Left lung (tissue), 10 donors: ENCODE results near the gene MAML2. TPM values are rescaled to one million over a fixed set of nuclear protein-coding genes. Genes with fewer than 3 reads are reported as not detected.

Experiments
- ATAC-seq: fragments of 200-7000 bp; cut with Tn5 transposase; one replicate; pipeline ENCODE4 v1.9.1; 2020; ENCODE audit warnings: moderate library complexity
- DNase-seq, 4 donors: peaks; one replicate each; pipeline ENCODE4 v3.0.0-alpha.2; 2013 to 2020
- H3K27ac ChIP-seq, 2 donors: fragments of 200-600 bp; sonication (generic) in 1 of 2; one replicate each; pipeline versions ENCODE4 v1.5.0 to v1.8.0; 2020 to 2021
- H3K27me3 ChIP-seq, 2 donors: fragments of 200-600 bp; sonication (generic) in 1 of 2; one replicate each; pipeline versions ENCODE4 v1.5.0 to v1.8.0; 2020 to 2021
- H3K36me3 ChIP-seq, 2 donors: fragments of 200-600 bp; sonication (generic) in 1 of 2; one replicate each; pipeline versions ENCODE4 v1.5.0 to v1.8.0; 2020 to 2021
- H3K4me1 ChIP-seq, 2 donors: fragments of 200-600 bp; one replicate each; pipeline ENCODE4 v1.8.0; 2021
- H3K4me3 ChIP-seq, 2 donors: fragments of 200-600 bp; sonication (generic) in 1 of 2; one replicate each; pipeline versions ENCODE4 v1.5.0 to v1.8.0; 2020 to 2021; ENCODE audit warnings: mild to moderate bottlenecking in 1 of 2
- H3K9me3 ChIP-seq, 2 donors: fragments of 200-600 bp; sonication (generic) in 1 of 2; one replicate each; pipeline versions ENCODE4 v1.5.0 to v1.8.0; 2020 to 2021
- CTCF ChIP-seq, 2 donors: fragments of 200-600 bp; sonication (generic) in 1 of 2; IDR thresholded peaks; one replicate each; pipeline versions ENCODE4 v1.5.0 to v1.8.0; 2021; ENCODE audit warnings: antibody characterized with exemption in 2 of 2
- intact Hi-C, 2 donors: fragments of 100-400 bp; cut with DNase I; formaldehyde crosslinking; loops; one replicate each; pipeline versions ENCODE4 v1.11.2 to v1.14.2; 2022
- polyA plus RNA-seq, 6 donors: library from polyadenylated mRNA; unstranded; fragments of 120-200 nt; gene quantifications; one replicate each; pipeline ENCODE4 v1.2.1, GENCODE V29; 2013; ENCODE audit not compliant: insufficient read length in 6 of 6
- total RNA-seq, 2 donors: library from RNA; stranded (reverse); fragmentation: NEBNext Ultra II Directional; extraction: Animal tissue kit (Norgen Biotek cat#: 25700); gene quantifications; one replicate each; pipeline ENCODE4 v1.2.1, GENCODE V29; 2021
- donor health status: DM: no; HTN: yes; CAD: no.
- donor health status: DM: no; HTN: no; CAD: no.

MAML2 gene
- total and polyA plus RNA-seq, 8 donors: 18.7 to 44.0 (median 36.6) TPM

- intact Hi-C loops: no loop called here
- Histone ChIP-seq H3K27ac (no peak overlapping the region), H3K36me3 (no peaks in the 10 kb centered on the region), H3K4me3 (no peak overlapping the region), H3K9me3 (no peaks in the 10 kb centered on the region), H3K27me3 (no peaks in the 10 kb centered on the region), H3K4me1 (peaks cover 0 to 6% of the 10 kb centered on the region in 2 donors)
- DNase-seq (no peak), ATAC-seq (no peak)
- TF ChIP-seq CTCF (IDR thresholded peaks at IDR 0.05): no peak
Measured at GRCh38 chr11:96116376-96116775, 226.6 kb downstream of the MAML2 start.

GRCh38 chr11:96114178-96115064 is 228.6 kb downstream of the MAML2 start:
- Histone ChIP-seq H3K4me1 (peaks cover 0 to 6% of the 10 kb centered on the region in 2 donors), H3K4me3 (no peak overlapping the region), H3K27me3 (no peaks in the 10 kb centered on the region), H3K36me3 (no peaks in the 10 kb centered on the region), H3K9me3 (no peaks in the 10 kb centered on the region), H3K27ac (peak overlapping the region in 1 of 2 donors; percentile 74)
- intact Hi-C loops: no loop called here
- ATAC-seq: no peak
- no peak for TF ChIP-seq CTCF (IDR thresholded peaks at IDR 0.05)
- no peak for DNase-seq

GRCh38 chr11:96113193-96113681 is 229.8 kb downstream of the MAML2 start:
- ATAC-seq (peak; percentile 52), DNase-seq (peak in 1 of 4 donors; percentile 71)
- H3K4me3 ChIP-seq: no peak overlapping the region
- intact Hi-C loops: no loop called here
- no peak for TF ChIP-seq CTCF (IDR thresholded peaks at IDR 0.05)
- peaks cover 0 to 6% of the 10 kb centered on the region in 2 donors for H3K4me1 ChIP-seq
- peak overlapping the region; percentile 51 to 74 for H3K27ac ChIP-seq
- H3K36me3 ChIP-seq: no peaks in the 10 kb centered on the region
- H3K9me3 ChIP-seq: no peaks in the 10 kb centered on the region
- H3K27me3 ChIP-seq: no peaks in the 10 kb centered on the region

GRCh38 chr11:96112192-96113128 is 230.5 kb downstream of the MAML2 start:
- Histone ChIP-seq H3K27ac (peak overlapping the region; percentile 51 to 74), H3K36me3 (no peaks in the 10 kb centered on the region), H3K9me3 (no peaks in the 10 kb centered on the region), H3K27me3 (no peaks in the 10 kb centered on the region), H3K4me3 (no peak overlapping the region), H3K4me1 (peaks cover 0 to 6% of the 10 kb centered on the region in 2 donors)
- no peak for TF ChIP-seq CTCF (IDR thresholded peaks at IDR 0.05)
- DNase-seq (peak in 1 of 4 donors; percentile 37), ATAC-seq (peak; percentile 57)
- intact Hi-C loops: no loop called here
